HG02642 (cell line): ENCODE results near the gene SASS6.

Experiments used
- ATAC-seq: cut with Tn5 transposase; IDR thresholded peaks from one replicate; pipeline ENCODE4 v1.9.1; 2021; ENCODE audit warnings: mild to moderate bottlenecking; ENCODE audit not compliant: unreplicated experiment, poor library complexity

The SASS6 gene

GRCh38 chr1:100132566-100133477, at the start of gene SASS6, which contains the start of gene TRMT13:
Gene SASS6 (minus strand): TSS chr1:100132930. CDS start chr1:100132814, 116 bp downstream.
Gene TRMT13 (plus strand): TSS chr1:100133163. CDS start chr1:100133169, 6 bp downstream.
- ATAC-seq: peak; percentile 91

GRCh38 chr1:100178091-100178490, 45.4 kb upstream of the SASS6 start, which contains the start of gene LRRC39:
Gene LRRC39 (minus strand): TSS chr1:100178256. CDS start chr1:100168516, 9,740 bp downstream.
- no peak for ATAC-seq

GRCh38 chr1:100177295-100178041, 44.7 kb upstream of the SASS6 start:
- ATAC-seq: no peak

GRCh38 chr1:100168051-100168450, 35.3 kb upstream of the SASS6 start:
- ATAC-seq: no peak

GRCh38 chr1:100164702-100165101, 32.0 kb upstream of the SASS6 start:
- ATAC-seq: no peak

- ATAC-seq: no peak
Measured at GRCh38 chr1:100164216-100164615, 31.5 kb upstream of the SASS6 start.

GRCh38 chr1:100162881-100163280, 30.2 kb upstream of the SASS6 start:
- no peak for ATAC-seq

- peak; percentile 77 for ATAC-seq
Measured at GRCh38 chr1:100152271-100152670, 19.5 kb upstream of the SASS6 start.

GRCh38 chr1:100151679-100152078, 18.9 kb upstream of the SASS6 start:
- no peak for ATAC-seq

GRCh38 chr1:100147875-100148274, 15.1 kb upstream of the SASS6 start:
- no peak for ATAC-seq

- ATAC-seq: no peak
Measured at GRCh38 chr1:100146958-100147357, 14.2 kb upstream of the SASS6 start.

- ATAC-seq: no peak
Measured at GRCh38 chr1:100145116-100145515, 12.4 kb upstream of the SASS6 start.

- ATAC-seq: no peak
Measured at GRCh38 chr1:100142343-100142742, 9.6 kb upstream of the SASS6 start.

GRCh38 chr1:100141192-100141591, 8.5 kb upstream of the SASS6 start:
- no peak for ATAC-seq

- no peak for ATAC-seq
Measured at GRCh38 chr1:100137602-100138001, 4.9 kb upstream of the SASS6 start.

GRCh38 chr1:100134872-100135271, 2.1 kb upstream of the SASS6 start:
- no peak for ATAC-seq

GRCh38 chr1:100131623-100132022, 1.1 kb downstream of the SASS6 start:
- ATAC-seq: no peak

GRCh38 chr1:100130552-100131077, 2.1 kb downstream of the SASS6 start:
- no peak for ATAC-seq

GRCh38 chr1:100127226-100127625, 5.5 kb downstream of the SASS6 start:
- no peak for ATAC-seq

GRCh38 chr1:100122177-100122576, 10.6 kb downstream of the SASS6 start:
- ATAC-seq: no peak

- no peak for ATAC-seq
Measured at GRCh38 chr1:100115524-100115923, 17.2 kb downstream of the SASS6 start.
